A549 (cell line): Measurements from ENCODE around the gene PDE7B. TPM values are rescaled to one million over a fixed set of nuclear protein-coding genes. Genes with fewer than 3 reads are reported as not detected.

ENCODE experiments used
- ATAC-seq, 2 experiments: fragments of 200-7000 bp in 1 of 2; fragments of >200 bp in 1 of 2; cut with Nextera tagmentation in 1 of 2; cut with Tn5 transposase in 1 of 2; 3 replicates each; pipeline versions ENCODE4 v1.8.0 to v1.9.1; 2018 to 2020; ENCODE audit warnings: mild to moderate bottlenecking in 1 of 2, moderate library complexity in 1 of 2
- CTCF ChIA-PET: fragments of 300-600 bp; sonication (Branson Sonifier 250); formaldehyde crosslinking; extraction: SDS; loops from one replicate; lab custom pipeline; 2021; ENCODE audit warnings: antibody characterized with exemption, inconsistent platforms; lab: Yijun Ruan, JAX
- POLR2A ChIA-PET: fragments of 350-600 bp; formaldehyde crosslinking; extraction: SDS; loops from one replicate; lab custom pipeline; 2021; ENCODE audit warnings: antibody characterized with exemption, inconsistent platforms; lab: Yijun Ruan, JAX
- DNase-seq, 2 experiments: peaks; one replicate each; pipeline versions ENCODE4 v3.0.0 to v3.0.0-alpha.2; 2011 to 2016; ENCODE audit warnings: low read depth in 1 of 2, low spot score in 1 of 2
- FAIRE-seq: peaks from 2 replicates; lab custom pipeline; 2011; peaks lifted over from hg19 to GRCh38; lab: Jason Lieb, UNC
- H3K27ac ChIP-seq, 2 experiments: fragments of >200 bp; sonication (Bioruptor Twin); formaldehyde crosslinking; 3 replicates each; pipeline ENCODE4 v1.5.1; 2016 to 2017
- H3K4me1 ChIP-seq: fragments of >200 bp; sonication (Bioruptor Twin); formaldehyde crosslinking; 3 replicates; pipeline ENCODE4 v1.6.1; 2016
- H3K4me2 ChIP-seq: fragments of >200 bp; sonication (Bioruptor Twin); formaldehyde crosslinking; 3 replicates; pipeline ENCODE4 v1.6.1; 2016
- H3K4me3 ChIP-seq: fragments of >200 bp; sonication (Bioruptor Twin); formaldehyde crosslinking; 3 replicates; pipeline ENCODE4 v1.5.1; 2016
- H3K9me3 ChIP-seq: fragments of >200 bp; sonication (Bioruptor Twin); formaldehyde crosslinking; 3 replicates; pipeline ENCODE4 v1.6.1; 2016
- CBX8 ChIP-seq: fragments of 200-600 bp; sonication (generic); IDR thresholded peaks from 2 replicates; pipeline ENCODE4 v1.6.1; 2016
- CHD2 ChIP-seq: fragments of 150-350 bp; IDR thresholded peaks from 2 replicates; pipeline ENCODE4 v1.6.1; 2014; ENCODE audit warnings: low read length; ENCODE audit not compliant: partially characterized antibody
- HES2 ChIP-seq: fragments of >200 bp; sonication (Bioruptor Twin); formaldehyde crosslinking; IDR thresholded peaks from 2 replicates; pipeline ENCODE4 v1.6.1; 2016
- HMGXB4 ChIP-seq: fragments of 250-450 bp; sonication (Bioruptor Pico); IDR thresholded peaks from 2 replicates; pipeline ENCODE4 v1.5.0; 2021; ENCODE audit warnings: mild to moderate bottlenecking, moderate library complexity, borderline replicate concordance
- HOXA7 ChIP-seq: fragments of 250-450 bp; sonication (Bioruptor Pico); IDR thresholded peaks from 2 replicates; pipeline ENCODE4 v1.5.0; 2020; ENCODE audit warnings: mild to moderate bottlenecking, moderate library complexity
- JUN ChIP-seq, 2 experiments: fragments of >200 bp; sonication (Bioruptor Twin); formaldehyde crosslinking; IDR thresholded peaks; 2 replicates in 1 of 2; 3 replicates in 1 of 2; pipeline ENCODE4 v1.6.1; 2016 to 2017
- JUNB ChIP-seq: fragments of >200 bp; sonication (Bioruptor Twin); formaldehyde crosslinking; IDR thresholded peaks from 2 replicates; pipeline ENCODE4 v1.6.1; 2016
- KDM1A ChIP-seq: fragments of 200-600 bp; sonication (generic); IDR thresholded peaks from 2 replicates; pipeline ENCODE4 v1.6.1; 2016; ENCODE audit warnings: low read depth, mild to moderate bottlenecking
- KDM5A ChIP-seq: fragments of 200-600 bp; sonication (generic); IDR thresholded peaks from 2 replicates; pipeline ENCODE4 v1.6.1; 2016; ENCODE audit warnings: antibody characterized with exemption, mild to moderate bottlenecking
- NPAS2 ChIP-seq: fragments of 250-450 bp; sonication (Bioruptor Pico); IDR thresholded peaks from 2 replicates; pipeline ENCODE4 v1.8.0; 2022; ENCODE audit warnings: mild to moderate bottlenecking, moderate library complexity, borderline replicate concordance
- PBX3 ChIP-seq: IDR thresholded peaks from 2 replicates; pipeline ENCODE4 v1.6.1; 2012
- PHF8 ChIP-seq: fragments of 200-600 bp; sonication (generic); IDR thresholded peaks from 2 replicates; pipeline ENCODE4 v1.6.1; 2016; ENCODE audit warnings: low read depth, mild to moderate bottlenecking, antibody characterized with exemption, moderate library complexity, borderline replicate concordance
- POLR2AphosphoS2 ChIP-seq: conservative IDR thresholded peaks from 2 replicates; pipeline ENCODE4 v1.6.1; 2012; ENCODE audit warnings: low read length, improper control_type of control experiment, inconsistent platforms
- RARB ChIP-seq: fragments of 250-450 bp; sonication (Bioruptor Pico); IDR thresholded peaks from 2 replicates; pipeline ENCODE4 v1.8.0; 2021; ENCODE audit warnings: mild to moderate bottlenecking, moderate library complexity
- RCOR1 ChIP-seq: fragments of 150-350 bp; IDR thresholded peaks from 2 replicates; pipeline ENCODE4 v1.6.1; 2014; ENCODE audit warnings: antibody characterized with exemption, low read length, low read depth
- REST ChIP-seq: fragments of 200-600 bp; sonication (generic); IDR thresholded peaks from 2 replicates; pipeline ENCODE4 v1.6.1; 2016; ENCODE audit warnings: antibody characterized with exemption, mild to moderate bottlenecking, moderate library complexity
- WGBS: methylation state at CpG from one replicate; pipeline ENCODE4 v1.1.6; 2017; ENCODE audit errors: missing lambda C conversion rate; 5-methylcytosine and 5-hydroxymethylcytosine counted together
- polyA plus RNA-seq, 4 experiments: library from polyadenylated mRNA; depleted of rRNA in 3 of 4; stranded (reverse); fragments of >200 nt; fragmentation: RNase III in 1 of 4; extraction: RNeasy Plus Mini Kit Qiagen cat#74134 plus additional on column Dnase treatment in 1 of 4; gene quantifications; 2 replicates in 3 of 4; 3 replicates in 1 of 4; pipeline ENCODE4 v1.2.3, GENCODE V29; 2011 to 2017

The PDE7B gene
- polyA plus RNA-seq, 2 of the 4 experiments (the other 2 are of a cell fraction) = 6.6 to 13.8 TPM

GRCh38 chr6:135941275-135942025 is 89.9 kb downstream of the PDE7B start:
- 90% methylated on average over 1 of the region's 1 CpG for WGBS
- peaks cover 46% of the 10 kb centered on the region for H3K4me1 ChIP-seq
- DNase-seq = no peak
- TF ChIP-seq HES2 = no peak
- TF ChIP-seq POLR2AphosphoS2 = no peak
- TF ChIP-seq KDM5A = no peak
- no peak for TF ChIP-seq JUNB
- no peak for TF ChIP-seq NPAS2
- TF ChIP-seq HOXA7 (CRISPR knock-in tag) = no peak
- TF ChIP-seq PBX3 = no peak
- TF ChIP-seq CHD2 = no peak
- no peak for TF ChIP-seq JUN (IDR thresholded peaks at IDR 0.05)
- TF ChIP-seq HMGXB4 (CRISPR knock-in tag) = no peak
- no peak for TF ChIP-seq RARB (CRISPR knock-in tag)
- no peak for TF ChIP-seq PHF8
- H3K4me3 ChIP-seq = no peak overlapping the region
- H3K27ac ChIP-seq = peak overlapping the region; percentile 63 to 96
- ChIA-PET CTCF (interaction anchor here (0.6 to 2.1 kb wide), 3 partner anchors 13 to 285 kb away, joined by 3 to 8 read pairs (median 3); no protein-coding TSS in a partner anchor), POLR2A (no interaction called here)
- peak overlapping the region; percentile 43 for H3K4me2 ChIP-seq
- no peak for ATAC-seq
- H3K9me3 ChIP-seq = no peaks in the 10 kb centered on the region
- FAIRE-seq = no peak

- FAIRE-seq = no peak
- WGBS = 89% methylated on average over 6 of the region's 6 CpGs
- ChIA-PET CTCF (interaction anchor here (0.9 to 1.3 kb wide), 2 partner anchors 10 to 282 kb away, joined by 3 to 4 read pairs; no protein-coding TSS in a partner anchor), POLR2A (no interaction called here)
- no peak for DNase-seq
- Histone ChIP-seq H3K4me2 (no peak overlapping the region), H3K4me1 (peaks cover 35% of the 10 kb centered on the region), H3K4me3 (no peak overlapping the region), H3K27ac (peak overlapping the region in 1 of 2 experiments; percentile 40; a peak in 2 of 6 replicates), H3K9me3 (no peaks in the 10 kb centered on the region)
- no peak for ATAC-seq
- no peak for TF ChIP-seq HES2
- TF ChIP-seq REST = no peak
- TF ChIP-seq CBX8 = no peak
- TF ChIP-seq KDM1A = no peak
- no peak for TF ChIP-seq RCOR1
These were observed 92.6 kb downstream of the PDE7B start for GRCh38 chr6:135944120-135944519.
